ENCODE results near the gene DOHH. TPM values are rescaled to one million over a fixed set of nuclear protein-coding genes. Genes with fewer than 3 reads are reported as not detected.

The DOHH gene
- total and polyA plus RNA-seq, 9 of the 15 experiments (the other 6 are each of a cell fraction or from before 2014, with no cell fraction given): 0.14 to 47.2 (median 5.1) TPM

DNA sequence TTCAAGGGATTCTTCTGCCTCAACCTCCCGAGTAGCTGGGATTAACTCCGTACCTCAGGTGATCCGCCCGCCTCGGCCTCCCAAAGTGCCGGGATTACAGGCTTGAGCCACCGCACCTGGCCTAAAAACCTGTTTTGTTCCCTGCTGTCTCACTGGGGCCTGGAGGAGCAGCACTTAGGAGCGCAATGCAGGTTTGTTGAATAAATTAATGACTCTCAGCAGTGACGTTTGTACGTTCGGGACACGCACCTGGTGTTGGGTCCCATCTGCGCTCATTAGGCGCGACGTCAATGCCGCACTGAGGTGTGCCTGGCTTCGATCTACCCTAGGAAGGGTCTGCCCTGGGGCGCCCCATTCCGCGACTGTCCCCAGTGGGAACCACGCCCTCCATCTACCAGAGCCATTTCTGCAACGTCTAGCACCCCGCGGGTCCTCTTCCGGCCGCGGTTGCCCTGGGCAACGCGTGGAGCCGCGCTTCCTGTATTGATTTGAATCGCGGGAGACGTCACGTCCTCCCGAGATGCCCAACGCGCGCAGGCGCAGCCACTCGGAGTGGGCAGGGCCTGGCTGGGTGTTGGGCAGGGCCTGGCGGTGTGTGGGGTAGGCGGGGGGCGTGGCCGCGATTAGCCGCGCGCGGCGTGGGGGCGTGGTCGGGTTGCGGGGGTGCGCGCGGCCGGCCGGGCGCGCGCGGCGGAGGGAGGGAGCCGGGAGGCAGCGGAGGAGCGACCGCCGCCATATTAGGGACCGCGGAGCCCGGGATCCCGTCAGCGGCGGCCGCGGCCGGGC lies 5.3 kb upstream of the DOHH start, which contains the start of gene FZR1 (continued):
- TF ChIP-seq HDGF (IDR thresholded peaks at IDR 0.05) (0 out of 2 replicates have a peak, but pooled peaks have one; percentile 60), RFX1 (IDR thresholded peaks at IDR 0.05) (peak; percentile 99), ELF4 (CRISPR knock-in tag; IDR thresholded peaks at IDR 0.05) (peak; percentile 60; the same call in 1 of the 2 replicates), NFRKB (IDR thresholded peaks at IDR 0.05; ENCODE audit: low read depth) (peak; percentile 83), GABPB1 (CRISPR knock-in tag; IDR thresholded peaks at IDR 0.05) (peak; percentile 92), HCFC1 (IDR thresholded peaks at IDR 0.05; ENCODE audit: low read depth, low read length) (peak; percentile 65), KDM5B (IDR thresholded peaks at IDR 0.05; ENCODE audit: insufficient replicate concordance, low read depth, low read length) (peak; percentile 81), FOXO4 (CRISPR knock-in tag; IDR thresholded peaks at IDR 0.05) (0 out of 2 replicates have a peak, but pooled peaks have one; percentile 36), USF1 (CRISPR knock-in tag; IDR thresholded peaks at IDR 0.05) (peak; percentile 6; the same call in 1 of the 2 replicates), HDAC1 (IDR thresholded peaks at IDR 0.05) (peak in 1 of 2 experiments; percentile 98; a peak in 2 of 4 replicates)
- TF ChIP-seq, protein P1, sequence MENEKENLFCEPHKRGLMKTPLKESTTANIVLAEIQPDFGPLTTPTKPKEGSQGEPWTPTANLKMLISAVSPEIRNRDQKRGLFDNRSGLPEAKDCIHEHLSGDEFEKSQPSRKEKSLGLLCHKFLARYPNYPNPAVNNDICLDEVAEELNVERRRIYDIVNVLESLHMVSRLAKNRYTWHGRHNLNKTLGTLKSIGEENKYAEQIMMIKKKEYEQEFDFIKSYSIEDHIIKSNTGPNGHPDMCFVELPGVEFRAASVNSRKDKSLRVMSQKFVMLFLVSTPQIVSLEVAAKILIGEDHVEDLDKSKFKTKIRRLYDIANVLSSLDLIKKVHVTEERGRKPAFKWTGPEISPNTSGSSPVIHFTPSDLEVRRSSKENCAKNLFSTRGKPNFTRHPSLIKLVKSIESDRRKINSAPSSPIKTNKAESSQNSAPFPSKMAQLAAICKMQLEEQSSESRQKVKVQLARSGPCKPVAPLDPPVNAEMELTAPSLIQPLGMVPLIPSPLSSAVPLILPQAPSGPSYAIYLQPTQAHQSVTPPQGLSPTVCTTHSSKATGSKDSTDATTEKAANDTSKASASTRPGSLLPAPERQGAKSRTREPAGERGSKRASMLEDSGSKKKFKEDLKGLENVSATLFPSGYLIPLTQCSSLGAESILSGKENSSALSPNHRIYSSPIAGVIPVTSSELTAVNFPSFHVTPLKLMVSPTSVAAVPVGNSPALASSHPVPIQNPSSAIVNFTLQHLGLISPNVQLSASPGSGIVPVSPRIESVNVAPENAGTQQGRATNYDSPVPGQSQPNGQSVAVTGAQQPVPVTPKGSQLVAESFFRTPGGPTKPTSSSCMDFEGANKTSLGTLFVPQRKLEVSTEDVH (IDR thresholded peaks at IDR 0.05; ENCODE audit: low read depth, partially characterized antibody): peak; percentile 82
- TF ChIP-seq, protein P2, sequence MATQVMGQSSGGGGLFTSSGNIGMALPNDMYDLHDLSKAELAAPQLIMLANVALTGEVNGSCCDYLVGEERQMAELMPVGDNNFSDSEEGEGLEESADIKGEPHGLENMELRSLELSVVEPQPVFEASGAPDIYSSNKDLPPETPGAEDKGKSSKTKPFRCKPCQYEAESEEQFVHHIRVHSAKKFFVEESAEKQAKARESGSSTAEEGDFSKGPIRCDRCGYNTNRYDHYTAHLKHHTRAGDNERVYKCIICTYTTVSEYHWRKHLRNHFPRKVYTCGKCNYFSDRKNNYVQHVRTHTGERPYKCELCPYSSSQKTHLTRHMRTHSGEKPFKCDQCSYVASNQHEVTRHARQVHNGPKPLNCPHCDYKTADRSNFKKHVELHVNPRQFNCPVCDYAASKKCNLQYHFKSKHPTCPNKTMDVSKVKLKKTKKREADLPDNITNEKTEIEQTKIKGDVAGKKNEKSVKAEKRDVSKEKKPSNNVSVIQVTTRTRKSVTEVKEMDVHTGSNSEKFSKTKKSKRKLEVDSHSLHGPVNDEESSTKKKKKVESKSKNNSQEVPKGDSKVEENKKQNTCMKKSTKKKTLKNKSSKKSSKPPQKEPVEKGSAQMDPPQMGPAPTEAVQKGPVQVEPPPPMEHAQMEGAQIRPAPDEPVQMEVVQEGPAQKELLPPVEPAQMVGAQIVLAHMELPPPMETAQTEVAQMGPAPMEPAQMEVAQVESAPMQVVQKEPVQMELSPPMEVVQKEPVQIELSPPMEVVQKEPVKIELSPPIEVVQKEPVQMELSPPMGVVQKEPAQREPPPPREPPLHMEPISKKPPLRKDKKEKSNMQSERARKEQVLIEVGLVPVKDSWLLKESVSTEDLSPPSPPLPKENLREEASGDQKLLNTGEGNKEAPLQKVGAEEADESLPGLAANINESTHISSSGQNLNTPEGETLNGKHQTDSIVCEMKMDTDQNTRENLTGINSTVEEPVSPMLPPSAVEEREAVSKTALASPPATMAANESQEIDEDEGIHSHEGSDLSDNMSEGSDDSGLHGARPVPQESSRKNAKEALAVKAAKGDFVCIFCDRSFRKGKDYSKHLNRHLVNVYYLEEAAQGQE (IDR thresholded peaks at IDR 0.05; ENCODE audit: borderline replicate concordance): no peak
- TF ChIP-seq, protein P2 (CRISPR knock-in tag; IDR thresholded peaks at IDR 0.05; ENCODE audit: low read depth): 0 out of 2 replicates have a peak, but pooled peaks have one; percentile 44
